GM12892 (cell line): ENCODE data around the gene NDUFV2.

Experiments
- DNase-seq: peaks from one replicate; pipeline ENCODE4 v3.0.0; 2011; ENCODE audit not compliant: insufficient read length
- FAIRE-seq: peaks from 2 replicates; lab custom pipeline; 2011; peaks lifted over from hg19 to GRCh38; lab: Jason Lieb, UNC
- POLR2A ChIP-seq: IDR thresholded peaks from 2 replicates; pipeline ENCODE4 v1.6.1; 2011; ENCODE audit warnings: low read depth, low read length, control low read depth
- POLR2AphosphoS5 ChIP-seq: IDR thresholded peaks from 2 replicates; pipeline ENCODE4 v1.6.1; 2011; ENCODE audit warnings: low read depth, low read length, control low read depth
- TAF1 ChIP-seq: IDR thresholded peaks from 2 replicates; pipeline ENCODE4 v1.6.1; 2011; ENCODE audit warnings: low read depth, mild to moderate bottlenecking, control low read depth, low read length, borderline replicate concordance

The NDUFV2 gene

DNA sequence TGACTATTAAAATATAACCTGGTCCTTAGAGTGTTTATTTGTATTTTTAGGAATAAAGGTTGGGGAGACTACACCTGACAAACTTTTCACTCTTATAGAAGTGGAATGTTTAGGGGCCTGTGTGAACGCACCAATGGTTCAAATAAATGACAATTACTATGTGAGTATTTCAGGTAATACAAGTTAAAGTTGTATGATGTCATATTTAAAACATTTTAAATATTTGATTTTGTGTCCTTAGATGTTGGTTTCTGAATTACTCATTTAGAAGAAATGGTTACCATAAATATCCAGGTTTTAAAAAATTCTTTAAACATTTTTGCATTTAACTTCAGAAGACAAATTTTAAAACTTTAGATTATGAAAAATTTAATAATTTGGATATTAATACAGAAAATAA, 22.3 kb downstream of the NDUFV2 start:
- no peak for FAIRE-seq
- no peak for TF ChIP-seq POLR2AphosphoS5
- no peak for TF ChIP-seq TAF1
- no peak for TF ChIP-seq POLR2A

DNA sequence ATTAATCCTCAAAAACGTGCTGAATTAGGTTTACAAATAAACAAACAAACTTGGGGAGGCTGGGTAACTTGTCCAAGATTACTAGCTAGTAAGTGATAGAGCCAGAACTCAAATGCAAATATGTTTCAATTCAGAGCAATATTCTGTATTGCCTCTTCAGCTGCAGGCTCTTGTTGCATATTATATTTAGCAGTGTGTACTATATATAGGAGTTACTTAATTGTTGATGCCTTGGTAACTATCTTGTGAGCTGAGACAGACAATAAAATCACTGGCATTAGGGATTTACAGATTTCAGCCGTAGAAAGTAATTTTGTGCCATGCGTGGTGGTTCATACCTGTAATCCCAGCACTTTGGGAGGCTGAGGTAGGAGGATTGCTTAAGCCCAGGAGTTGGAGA, 23.8 kb downstream of the NDUFV2 start:
- TF ChIP-seq POLR2AphosphoS5: no peak
- no peak for TF ChIP-seq POLR2A
- no peak for TF ChIP-seq TAF1
- DNase-seq (no peak), FAIRE-seq (peak; percentile 73)

More for the DNA sequence above, 22.3 kb downstream of the NDUFV2 start:
- no peak for DNase-seq

GRCh38 chr18:9130195-9130594, 27.7 kb downstream of the NDUFV2 start:
- DNase-seq (no peak), FAIRE-seq (no peak)

DNA sequence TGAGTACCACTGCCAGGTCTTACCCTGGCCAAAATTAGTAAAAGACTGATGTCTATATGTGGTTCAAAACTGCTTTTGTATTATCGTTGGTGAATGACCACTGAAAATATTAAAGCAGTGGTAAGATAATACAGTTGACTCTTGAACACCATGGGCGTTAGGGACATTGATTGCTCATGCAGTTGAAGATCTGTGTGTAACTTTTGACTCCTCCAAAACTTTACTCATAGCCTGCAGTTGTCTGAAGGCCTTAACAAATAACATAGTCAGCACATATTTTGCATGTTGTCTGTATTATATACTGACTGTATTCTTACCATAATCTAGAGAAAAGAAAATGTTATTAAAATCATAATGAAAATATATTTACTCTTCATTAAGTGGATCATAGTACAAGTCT, 28.3 kb downstream of the NDUFV2 start:
- no peak for DNase-seq
- FAIRE-seq: no peak
- TF ChIP-seq POLR2AphosphoS5: no peak
- no peak for TF ChIP-seq TAF1
- no peak for TF ChIP-seq POLR2A

More at GRCh38 chr18:9130195-9130594, 27.7 kb downstream of the NDUFV2 start:
- TF ChIP-seq POLR2A (no peak), POLR2AphosphoS5 (no peak), TAF1 (no peak)

DNA sequence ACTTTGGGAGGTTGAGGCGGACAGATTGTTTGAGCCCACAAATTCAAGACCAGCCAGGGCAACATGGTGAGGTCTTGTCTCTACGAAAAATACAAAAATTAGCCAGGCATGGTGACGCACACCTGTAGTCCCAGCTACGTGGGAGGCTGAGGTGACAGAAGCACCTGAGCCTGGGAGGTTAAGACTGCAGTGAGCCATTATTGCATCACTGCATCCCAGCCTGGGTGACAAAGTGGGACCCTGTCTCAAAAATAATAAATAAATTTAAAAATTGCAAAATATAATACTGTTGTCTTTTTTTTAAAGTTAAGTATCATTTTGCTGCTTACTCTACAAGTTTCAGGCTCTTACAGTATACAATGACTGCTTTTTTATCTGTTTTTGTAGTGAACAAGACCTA, 30.1 kb downstream of the NDUFV2 start:
- TF ChIP-seq POLR2AphosphoS5 (no peak), TAF1 (no peak), POLR2A (no peak)
- DNase-seq: no peak
- FAIRE-seq: no peak

DNA sequence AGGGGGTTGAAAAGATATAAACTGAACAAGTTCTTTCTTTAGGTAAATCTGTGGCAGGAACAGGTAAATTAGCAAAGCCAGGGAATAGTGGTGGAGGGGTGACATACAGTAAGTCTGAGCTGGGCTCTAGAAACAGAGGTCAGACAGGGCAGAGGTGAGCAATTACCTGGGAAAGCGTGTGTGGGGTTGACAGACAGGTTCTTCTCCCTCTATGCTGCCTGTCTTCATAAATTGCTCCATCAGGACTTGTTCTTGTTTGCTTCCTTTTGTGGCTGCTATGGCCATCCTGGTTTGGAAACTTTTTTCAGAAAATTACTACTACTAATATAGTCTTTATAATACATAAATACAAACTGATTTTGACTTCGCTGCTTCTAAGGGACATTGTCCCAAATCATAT, 30.7 kb downstream of the NDUFV2 start:
- TF ChIP-seq POLR2A: no peak
- no peak for TF ChIP-seq TAF1
- TF ChIP-seq POLR2AphosphoS5: 0 out of 2 replicates have a peak, but pooled peaks have one; percentile 26
- FAIRE-seq: no peak
- DNase-seq: no peak

DNA sequence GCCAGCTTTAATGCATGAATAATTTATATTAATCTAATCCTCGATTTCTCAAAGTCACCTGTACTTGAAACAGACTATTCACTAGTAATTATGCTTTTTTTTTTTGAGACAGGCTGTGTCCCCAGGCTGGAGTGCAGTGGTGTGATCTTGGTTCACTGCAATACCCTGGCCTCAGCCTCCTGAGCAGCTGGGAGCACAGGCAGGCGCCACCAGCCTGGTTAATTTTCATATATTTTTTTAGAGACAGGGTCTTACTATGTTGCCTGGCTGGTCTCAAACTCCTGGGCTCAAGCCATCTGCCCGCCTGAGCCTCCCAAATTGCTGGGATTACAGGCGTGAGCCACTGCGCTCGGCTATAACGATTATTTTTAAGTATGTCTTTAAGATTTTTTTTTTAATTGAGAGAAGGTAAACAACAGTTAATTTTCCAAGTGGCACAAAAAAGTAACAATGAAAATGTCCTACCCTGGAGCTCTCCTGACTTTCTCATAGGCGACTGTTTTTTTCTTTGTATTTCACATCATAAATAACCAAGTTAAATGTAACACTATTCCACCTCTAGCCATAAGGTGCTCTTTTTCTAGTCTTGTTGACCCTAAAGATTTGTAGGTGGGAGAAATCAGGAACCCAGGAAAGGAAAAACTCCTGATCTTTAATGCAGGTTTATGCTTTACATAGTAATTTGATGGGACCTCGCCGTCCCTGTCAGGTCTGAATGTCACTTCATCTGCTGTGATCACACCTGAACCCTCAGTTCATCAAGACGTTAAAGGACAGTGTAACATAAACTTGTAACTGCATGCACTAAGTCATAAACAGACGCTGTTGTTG, 32.8 kb downstream of the NDUFV2 start:
- no peak for DNase-seq
- no peak for FAIRE-seq
- TF ChIP-seq POLR2AphosphoS5 (no peak), TAF1 (no peak), POLR2A (no peak; the same call in 1 of the 2 replicates)

- FAIRE-seq (no peak), DNase-seq (peak; percentile 27)
- TF ChIP-seq TAF1 (no peak), POLR2AphosphoS5 (0 out of 2 replicates have a peak, but pooled peaks have one; percentile 39)
Observed at GRCh38 chr18:9135912-9136314, 33.4 kb downstream of the NDUFV2 start.

GRCh38 chr18:9136315-9137155, 34.0 kb downstream of the NDUFV2 start, which contains the start of gene ANKRD12:
ANKRD12 (plus strand) TSS chr18:9136781; CDS start chr18:9182433, 45,652 bp downstream.
- TF ChIP-seq TAF1: no peak
- peak; percentile 66 for TF ChIP-seq POLR2A
- peak; percentile 54 for TF ChIP-seq POLR2AphosphoS5
- FAIRE-seq: peak; percentile 97
- DNase-seq: peak; percentile 90

DNA sequence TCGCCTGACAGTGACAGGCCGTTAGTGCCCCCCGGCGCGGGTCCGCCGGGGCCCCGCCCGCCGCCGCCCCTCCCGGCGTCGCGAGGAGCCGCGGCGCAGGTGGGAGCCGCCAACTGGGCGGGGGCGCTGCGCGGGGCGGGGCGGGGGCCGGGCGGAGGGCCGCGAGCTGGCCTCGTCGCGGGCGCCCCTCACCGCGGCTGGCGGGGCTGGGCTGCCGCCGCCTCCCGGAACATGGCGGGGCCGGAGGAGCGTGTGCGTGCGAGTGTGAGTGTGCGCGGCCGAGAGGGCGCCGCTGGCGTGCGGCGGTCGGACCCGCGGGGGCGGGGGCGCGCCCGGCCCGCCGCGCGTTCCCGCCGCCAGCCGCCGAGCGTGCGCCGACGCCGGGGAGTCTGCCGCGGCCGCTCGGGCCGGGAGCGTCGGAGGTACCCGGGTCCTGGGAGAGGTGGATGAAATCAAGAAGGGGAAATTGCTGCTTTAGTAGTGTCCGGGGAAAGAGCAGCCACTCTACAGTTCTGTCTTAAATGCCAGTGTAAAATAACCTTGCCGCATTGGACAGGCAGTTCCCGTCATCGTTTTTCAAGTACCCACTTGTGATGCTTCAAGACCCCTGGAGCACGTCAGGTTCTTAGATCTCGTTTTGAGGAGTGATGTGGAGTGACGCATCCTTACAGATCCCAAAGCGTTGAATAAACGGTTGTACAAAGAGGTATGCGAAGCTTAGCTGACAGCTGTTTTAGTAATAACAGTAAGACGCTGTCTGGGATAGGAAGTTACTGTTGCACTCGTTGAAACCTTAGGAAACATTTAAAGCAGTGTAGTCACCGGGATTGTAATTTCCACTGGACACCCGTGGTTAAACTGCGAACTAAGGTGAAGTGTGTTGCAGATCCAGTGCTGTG, 34.9 kb downstream of the NDUFV2 start:
- DNase-seq (peak; percentile 45), FAIRE-seq (peak; percentile 46)
- TF ChIP-seq POLR2A: no peak; the same call in 1 of the 2 replicates
- peak; percentile 63 for TF ChIP-seq POLR2AphosphoS5
- TF ChIP-seq TAF1: no peak
